BLaER1 treated with 17β-estradiol and CSF1 and Interleukin-3, amounts not matched to agents 10 nM and 100 nM (cell line): ENCODE results near the gene ZNF547.
"Not testable (repeated sequence)": the region's sequence is repeated elsewhere in the genome, so short reads cannot be mapped to it uniquely, and the experiment has no call there.

Experiments
- H3K27ac ChIP-seq, 11 experiments: shearing (Covaris generic); formaldehyde crosslinking; 2 replicates each; pipeline ENCODE4 v1.8.1; 2022
- H3K27me3 ChIP-seq, 11 experiments: shearing (Covaris generic); formaldehyde crosslinking; 2 replicates each; pipeline ENCODE4 v1.8.1; 2022
- H3K36me3 ChIP-seq, 11 experiments: shearing (Covaris generic); formaldehyde crosslinking; 2 replicates each; pipeline ENCODE4 v1.8.1; 2022
- H3K4me1 ChIP-seq, 10 experiments: shearing (Covaris generic); formaldehyde crosslinking; 2 replicates each; pipeline ENCODE4 v1.8.1; 2022
- H3K4me2 ChIP-seq, 11 experiments: shearing (Covaris generic); formaldehyde crosslinking; 2 replicates each; pipeline ENCODE4 v1.8.1; 2022
- H3K4me3 ChIP-seq, 10 experiments: shearing (Covaris generic); formaldehyde crosslinking; 2 replicates each; pipeline ENCODE4 v1.8.1; 2022
- H3K9ac ChIP-seq, 11 experiments: shearing (Covaris generic); formaldehyde crosslinking; 2 replicates each; pipeline ENCODE4 v1.8.1; 2022
- H3K9me3 ChIP-seq, 11 experiments: shearing (Covaris generic); formaldehyde crosslinking; replicated peaks in 1 of 11; 2 replicates each; pipeline ENCODE4 v1.8.1; 2022
- H4K20me1 ChIP-seq, 11 experiments: shearing (Covaris generic); formaldehyde crosslinking; 2 replicates each; pipeline ENCODE4 v1.8.1; 2022
- Cebpa-rat ChIP-seq, 11 experiments: shearing (Covaris generic); IDR thresholded peaks; 2 replicates each; pipeline ENCODE4 v1.8.1; 2022

ZNF547 gene

DNA sequence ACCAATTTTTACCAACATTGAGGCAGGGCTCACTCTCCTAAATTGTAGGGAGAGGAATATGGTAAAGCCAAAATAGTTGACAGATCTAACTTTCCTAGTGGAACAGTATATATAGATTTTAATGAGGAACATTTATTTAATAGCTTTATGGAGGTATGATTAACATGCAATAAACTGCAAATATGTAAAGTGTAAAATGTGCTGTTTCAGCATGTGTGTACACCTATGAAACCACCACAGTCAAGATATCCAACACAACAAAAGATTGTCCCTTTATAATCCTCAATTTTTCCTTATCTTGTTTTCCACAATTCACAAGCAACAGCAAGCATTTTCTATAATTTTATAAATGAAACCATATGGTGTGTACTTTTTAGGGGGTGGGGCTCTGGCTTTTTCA is 4.1 kb upstream of the ZNF547 start:
- H3K9me3 ChIP-seq, result no peaks in the 10 kb centered on the region
- H3K4me3 ChIP-seq, result no peak overlapping the region
- peaks cover 49 to 59% (median 54%) of the 10 kb centered on the region in 11 experiments for H3K36me3 ChIP-seq
- H3K9ac ChIP-seq, result no peak overlapping the region
- H3K4me1 ChIP-seq, result peaks cover 6 to 11% (median 9%) of the 10 kb centered on the region in 10 experiments
- no peak overlapping the region for H3K27ac ChIP-seq
- peaks cover 0 to 27% (median 0%) of the 10 kb centered on the region in 11 experiments; a peak in 6 of 22 replicates for H4K20me1 ChIP-seq
- H3K27me3 ChIP-seq, result no peaks in the 10 kb centered on the region
- TF ChIP-seq Cebpa-rat (IDR thresholded peaks at IDR 0.05), result no peak
- no peak overlapping the region for H3K4me2 ChIP-seq

DNA sequence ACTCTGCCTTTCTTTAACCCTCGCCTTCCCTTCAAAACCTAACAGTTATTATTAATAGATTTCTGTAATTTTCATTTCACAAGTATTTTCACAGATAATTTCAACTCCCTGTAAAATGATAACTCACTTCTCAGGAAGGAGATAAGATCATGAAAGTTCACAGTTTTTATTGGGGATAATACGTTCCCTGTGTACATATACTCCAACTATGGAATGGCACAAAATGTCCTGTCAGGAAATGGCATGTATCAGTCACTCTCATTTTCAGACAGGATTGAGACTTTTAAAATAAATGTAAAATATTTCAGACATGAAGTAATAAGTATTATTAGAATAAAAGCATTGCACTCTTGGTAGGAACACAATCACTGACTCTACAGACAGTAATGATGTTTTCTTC is 932 bp upstream of the ZNF547 start:
- no peak for TF ChIP-seq Cebpa-rat (IDR thresholded peaks at IDR 0.05)
- Histone ChIP-seq H3K4me3 (peak overlapping the region; percentile 81 to 93 (median 85); a peak in 17 of 20 replicates), H4K20me1 (peaks cover 0 to 14% (median under 1%) of the 10 kb centered on the region in 11 experiments; a peak in 4 of 22 replicates), H3K9me3 (no peaks in the 10 kb centered on the region), H3K9ac (peak overlapping the region in 8 of 11 experiments; percentile 73 to 88 (median 83); a peak in 11 of 22 replicates), H3K4me2 (peak overlapping the region; percentile 60 to 91 (median 78)), H3K27ac (peak overlapping the region; percentile 59 to 88 (median 76)), H3K36me3 (peaks cover 22 to 45% (median 29%) of the 10 kb centered on the region in 11 experiments), H3K4me1 (peaks cover 11 to 17% (median 15%) of the 10 kb centered on the region in 10 experiments), H3K27me3 (no peaks in the 10 kb centered on the region)

DNA sequence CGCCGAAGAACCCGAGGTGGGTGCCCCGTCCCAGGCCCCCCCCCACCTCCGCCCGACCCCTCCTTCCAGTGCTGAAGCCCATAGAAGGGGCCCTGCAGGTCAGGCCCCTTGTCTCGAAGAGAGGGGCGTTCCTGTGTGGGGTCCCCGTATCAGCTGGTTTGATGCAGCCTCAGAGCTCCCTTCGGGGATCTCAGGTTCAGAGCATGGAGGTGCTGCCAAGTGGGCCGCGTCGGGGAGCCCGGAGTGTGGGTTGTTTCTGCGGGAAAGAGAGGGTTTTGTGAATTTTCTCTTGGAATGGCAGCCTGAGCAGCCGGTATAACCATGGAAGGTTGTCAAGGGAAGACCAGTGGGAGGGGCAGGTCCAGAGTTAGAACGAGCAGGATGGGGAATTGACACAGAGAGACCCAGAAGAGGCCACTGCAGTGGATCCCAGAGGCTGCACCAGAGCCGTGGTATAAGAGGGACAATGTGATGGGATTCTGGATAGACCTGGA is 384 bp downstream of the ZNF547 start:
- Histone ChIP-seq H3K4me2 (peak overlapping the region; percentile 89 to 98 (median 96)), H3K27ac (peak overlapping the region; percentile 67 to 88 (median 79)), H3K4me1 (peaks cover 11 to 17% (median 15%) of the 10 kb centered on the region in 10 experiments), H3K9ac (peak overlapping the region; percentile 78 to 96 (median 87)), H3K4me3 (peak overlapping the region; percentile 81 to 93 (median 85)), H3K27me3 (no peaks in the 10 kb centered on the region), H4K20me1 (peaks cover 0 to 19% (median 3%) of the 10 kb centered on the region in 11 experiments; a peak in 4 of 22 replicates), H3K9me3 (no peaks in the 10 kb centered on the region), H3K36me3 (peaks cover 14 to 45% (median 28%) of the 10 kb centered on the region in 11 experiments)
- no peak for TF ChIP-seq Cebpa-rat (IDR thresholded peaks at IDR 0.05)

DNA sequence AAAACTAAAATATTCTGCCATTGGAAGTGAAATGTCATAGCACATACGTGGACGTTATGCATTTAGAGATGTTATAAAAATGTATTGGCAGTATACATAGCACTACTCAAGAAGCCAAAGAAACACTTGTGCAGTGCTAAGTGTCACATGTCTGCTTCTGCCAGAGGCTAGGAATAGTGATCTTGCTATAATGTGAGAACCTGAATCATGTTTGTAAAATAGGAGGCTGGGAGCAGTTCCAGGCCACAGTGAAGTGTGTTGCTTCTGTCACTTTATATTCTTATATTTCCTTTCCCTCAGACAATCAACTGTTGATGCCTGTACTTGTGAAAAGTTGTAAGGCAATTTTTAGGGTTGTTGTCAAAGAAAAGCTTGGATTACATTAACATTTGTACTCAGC is 3.4 kb downstream of the ZNF547 start:
- H3K4me2 ChIP-seq, result no peak overlapping the region
- H3K4me3 ChIP-seq, result no peak overlapping the region
- no peak overlapping the region for H3K27ac ChIP-seq
- peaks cover 11 to 55% (median 33%) of the 10 kb centered on the region in 11 experiments for H3K36me3 ChIP-seq
- H4K20me1 ChIP-seq, result peaks cover 0 to 19% (median 3%) of the 10 kb centered on the region in 11 experiments; a peak in 4 of 22 replicates
- peaks cover 0 to 10% (median 0%) of the 10 kb centered on the region in 11 experiments; a peak in 4 of 22 replicates for H3K9me3 ChIP-seq
- H3K4me1 ChIP-seq, result peaks cover 11 to 17% (median 15%) of the 10 kb centered on the region in 10 experiments
- peak overlapping the region in 1 of 11 experiments; percentile 23; a peak in 1 of 22 replicates for H3K9ac ChIP-seq
- H3K27me3 ChIP-seq, result no peaks in the 10 kb centered on the region
- no peak for TF ChIP-seq Cebpa-rat (IDR thresholded peaks at IDR 0.05)

DNA sequence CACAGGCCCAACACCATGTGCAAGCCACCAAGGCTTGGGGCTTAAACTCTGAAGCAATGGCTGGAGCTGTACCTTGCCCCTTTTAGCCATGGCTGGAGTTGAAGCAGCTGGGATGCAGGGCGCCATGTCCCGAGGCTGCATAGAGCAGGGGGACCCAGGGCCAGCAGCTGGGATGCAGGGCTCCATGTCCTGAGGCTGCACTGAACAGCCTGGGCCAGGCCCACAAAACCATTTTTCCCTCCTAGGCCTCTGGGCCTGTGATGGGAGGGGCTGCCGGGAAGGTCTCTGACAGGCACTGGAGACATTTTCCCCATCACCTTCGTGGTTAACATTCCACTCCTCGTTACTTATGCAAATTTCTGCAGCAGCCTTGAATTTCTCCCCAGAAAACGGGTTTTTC is 10.8 kb downstream of the ZNF547 start:
- no peak overlapping the region for H3K4me2 ChIP-seq
- TF ChIP-seq Cebpa-rat (IDR thresholded peaks at IDR 0.05), result no peak
- H3K27me3 ChIP-seq, result no peaks in the 10 kb centered on the region
- no peaks in the 10 kb centered on the region for H4K20me1 ChIP-seq
- H3K4me3 ChIP-seq, result peak overlapping the region in 5 of 10 experiments; percentile 13 to 40 (median 23); a peak in 2 of 20 replicates
- peaks cover 80 to 93% (median 83%) of the 10 kb centered on the region in 11 experiments for H3K36me3 ChIP-seq
- no peak overlapping the region for H3K27ac ChIP-seq
- H3K9me3 ChIP-seq, result peaks cover 62 to 84% (median 69%) of the 10 kb centered on the region in 11 experiments
- H3K9ac ChIP-seq, result no peak overlapping the region
- H3K4me1 ChIP-seq, result no peaks in the 10 kb centered on the region

DNA sequence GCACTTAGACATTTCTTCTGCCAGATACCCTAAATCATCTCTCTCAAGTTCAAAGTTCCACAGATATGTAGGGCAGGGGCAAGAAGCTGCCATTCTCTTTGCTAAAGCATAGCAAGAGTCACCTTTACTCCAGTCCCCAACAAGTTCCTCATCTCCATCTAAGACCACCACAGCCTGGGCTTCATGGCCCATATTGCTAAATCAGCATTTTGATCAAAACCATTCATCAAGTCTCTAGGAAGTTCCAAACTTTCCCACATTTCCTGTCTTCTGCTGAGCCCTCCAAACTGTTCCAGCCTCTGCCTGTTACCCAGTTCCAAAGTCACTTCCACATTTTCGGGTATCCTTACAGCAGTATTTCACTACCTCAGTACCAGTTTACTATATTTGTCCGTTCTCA is 11.3 kb downstream of the ZNF547 start:
- H3K27me3 ChIP-seq, result not testable (repeated sequence)

DNA sequence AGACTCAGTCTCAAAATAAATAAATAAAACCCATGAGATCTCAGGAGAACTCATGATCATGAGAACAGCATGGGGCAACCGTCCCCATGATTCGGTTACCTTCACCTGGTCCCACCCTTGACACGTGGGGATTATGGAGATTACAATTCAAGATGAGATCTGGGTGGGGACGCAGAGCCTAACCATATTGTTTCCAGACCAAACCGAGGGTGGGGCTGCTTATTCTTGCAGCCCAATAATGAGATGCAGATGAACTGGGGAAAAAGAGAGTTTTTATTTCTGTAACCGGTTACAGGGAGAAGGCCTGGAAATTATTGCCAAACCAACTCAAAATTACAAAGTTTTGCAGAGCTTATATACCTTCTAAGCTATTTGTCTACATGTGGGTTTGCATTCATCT is 12.8 kb downstream of the ZNF547 start:
- no peak for TF ChIP-seq Cebpa-rat (IDR thresholded peaks at IDR 0.05)
- Histone ChIP-seq H4K20me1 (no peaks in the 10 kb centered on the region), H3K4me2 (no peak overlapping the region), H3K36me3 (peaks cover 77 to 92% (median 85%) of the 10 kb centered on the region in 11 experiments), H3K4me1 (no peaks in the 10 kb centered on the region), H3K4me3 (no peak overlapping the region; a peak in 1 of 20 replicates), H3K27me3 (no peaks in the 10 kb centered on the region), H3K9ac (no peak overlapping the region), H3K9me3 (peaks cover 62 to 90% (median 75%) of the 10 kb centered on the region in 11 experiments), H3K27ac (no peak overlapping the region)

More for the DNA sequence above, 11.3 kb downstream of the ZNF547 start:
- H4K20me1 ChIP-seq, H3K9ac ChIP-seq, H3K4me1 ChIP-seq, H3K27ac ChIP-seq, H3K4me2 ChIP-seq: not testable (repeated sequence)
- Histone ChIP-seq H3K4me3 (0 out of 20 replicates have a peak overlapping the region, but pooled peaks of 2 of the 10 experiments have one; percentile 13 to 36), H3K9me3 (peaks cover 62 to 89% (median 73%) of the 10 kb centered on the region in 11 experiments), H3K36me3 (peaks cover 82 to 96% (median 85%) of the 10 kb centered on the region in 11 experiments)

DNA sequence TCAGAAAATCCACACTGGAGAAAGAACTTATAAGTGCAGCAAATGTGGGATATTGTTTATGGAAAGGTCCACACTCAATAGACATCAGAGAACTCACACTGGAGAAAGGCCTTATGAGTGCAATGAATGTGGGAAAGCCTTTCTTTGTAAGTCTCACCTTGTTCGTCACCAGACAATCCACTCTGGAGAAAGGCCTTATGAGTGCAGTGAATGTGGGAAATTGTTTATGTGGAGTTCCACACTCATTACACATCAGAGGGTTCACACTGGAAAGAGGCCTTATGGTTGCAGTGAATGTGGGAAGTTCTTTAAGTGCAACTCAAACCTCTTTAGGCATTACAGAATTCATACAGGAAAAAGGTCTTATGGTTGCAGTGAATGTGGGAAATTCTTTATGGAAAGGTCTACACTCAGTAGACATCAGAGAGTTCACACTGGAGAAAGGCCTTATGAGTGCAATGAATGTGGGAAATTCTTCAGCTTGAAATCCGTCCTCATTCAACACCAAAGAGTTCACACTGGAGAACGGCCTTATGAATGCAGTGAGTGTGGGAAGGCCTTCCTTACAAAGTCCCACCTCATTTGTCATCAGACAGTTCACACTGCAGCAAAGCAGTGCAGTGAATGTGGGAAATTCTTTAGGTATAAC is 14.3 kb downstream of the ZNF547 start:
- Histone ChIP-seq H3K36me3 (peaks cover 63 to 77% (median 70%) of the 10 kb centered on the region in 11 experiments), H3K27me3 (no peaks in the 10 kb centered on the region), H3K9ac (no peak overlapping the region), H3K9me3 (peaks cover 59 to 86% (median 71%) of the 10 kb centered on the region in 11 experiments), H3K4me2 (no peak overlapping the region), H3K4me1 (no peaks in the 10 kb centered on the region), H3K4me3 (peak overlapping the region in 5 of 10 experiments; percentile 2 to 38 (median 16); a peak in 3 of 20 replicates), H3K27ac (no peak overlapping the region), H4K20me1 (no peaks in the 10 kb centered on the region)
- no peak for TF ChIP-seq Cebpa-rat (IDR thresholded peaks at IDR 0.05)

DNA sequence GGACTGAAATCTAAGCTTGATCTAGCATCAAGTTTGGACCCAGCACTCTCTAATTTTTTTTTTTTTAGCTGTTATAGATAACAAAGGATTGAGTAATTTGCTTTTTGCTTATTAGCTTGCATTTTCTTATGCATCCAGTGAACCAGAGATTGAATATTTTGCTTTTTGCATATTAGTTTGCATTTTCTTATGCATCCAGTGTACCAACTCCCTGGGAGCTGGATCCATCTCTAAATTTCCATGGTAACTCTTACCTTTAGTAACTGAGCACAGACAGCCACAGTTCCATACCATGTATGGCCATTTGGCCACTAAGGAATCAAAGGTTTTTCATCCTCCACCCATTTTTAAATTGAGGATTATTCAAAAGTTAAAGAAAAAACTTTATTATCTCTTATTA is 17.6 kb downstream of the ZNF547 start:
- Histone ChIP-seq H3K4me1 (no peaks in the 10 kb centered on the region), H3K27ac (no peak overlapping the region), H3K4me3 (no peak overlapping the region), H3K36me3 (peaks cover 31 to 44% (median 39%) of the 10 kb centered on the region in 11 experiments), H3K9ac (no peak overlapping the region), H3K9me3 (peaks cover 28 to 53% (median 39%) of the 10 kb centered on the region in 11 experiments), H3K4me2 (no peak overlapping the region), H3K27me3 (no peaks in the 10 kb centered on the region), H4K20me1 (no peaks in the 10 kb centered on the region)
- TF ChIP-seq Cebpa-rat (IDR thresholded peaks at IDR 0.05), result no peak
